ENCODE measurements around the gene CNTNAP2. TPM values are rescaled to one million over a fixed set of nuclear protein-coding genes. Genes with fewer than 3 reads are reported as not detected.

CNTNAP2 gene
- total RNA-seq, 1 donor from 2014 or later, result 0.27 TPM

GRCh38 chr7:148201992-148202391, 2085.4 kb downstream of the CNTNAP2 start:
- no peak for TF ChIP-seq CTCF (IDR thresholded peaks at IDR 0.05)
- Mint-ChIP-seq H3K9me3 (ENCODE audit: low read depth) (peaks cover 3% of the 10 kb centered on the region), H3K36me3 (ENCODE audit: low read depth) (peaks cover 2% of the 10 kb centered on the region), H3K4me3 (ENCODE audit: unreplicated experiment) (no peak overlapping the region), H3K27me3 (ENCODE audit: low read depth) (peaks cover 3% of the 10 kb centered on the region), H3K4me1 (ENCODE audit: low read depth) (no peaks in the 10 kb centered on the region), H3K27ac (ENCODE audit: unreplicated experiment) (no peak overlapping the region)
- no peak for DNase-seq (ENCODE audit: low spot score)

DNA sequence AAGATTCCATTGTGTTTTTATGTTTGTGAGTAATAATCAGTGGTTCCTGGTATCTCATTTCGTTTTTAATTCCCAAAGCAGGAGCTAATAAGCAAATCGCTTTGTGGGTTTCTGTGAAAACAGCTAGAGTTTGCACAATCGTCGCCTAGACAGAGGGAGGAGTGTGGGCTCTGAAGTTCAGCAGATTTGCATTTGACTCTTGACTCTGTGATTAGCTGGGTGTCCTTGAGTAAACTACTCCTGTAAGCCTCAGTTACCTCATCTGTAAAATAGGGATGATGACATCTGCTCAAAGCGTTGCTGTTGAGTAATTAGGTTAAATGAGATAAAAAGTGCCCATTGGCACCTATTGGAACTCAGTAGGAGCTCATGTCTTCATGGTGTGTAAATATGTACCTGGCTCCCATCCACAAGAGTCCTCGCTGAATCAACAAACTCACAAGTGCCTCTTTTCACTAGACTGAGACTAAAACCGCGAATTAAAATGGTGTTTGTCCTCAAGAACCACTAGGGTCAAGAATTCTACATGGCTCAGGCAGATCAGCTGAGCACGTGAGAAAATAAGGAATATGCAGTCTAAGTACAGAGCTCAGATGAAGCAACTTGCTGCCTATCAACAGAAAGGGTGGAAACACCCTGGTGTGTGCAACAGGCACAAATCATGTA, 2088.2 kb downstream of the CNTNAP2 start:
- no peak for TF ChIP-seq CTCF (IDR thresholded peaks at IDR 0.05)
- no peak for DNase-seq (ENCODE audit: low spot score)
- Mint-ChIP-seq H3K4me1 (ENCODE audit: low read depth) (no peaks in the 10 kb centered on the region), H3K4me3 (ENCODE audit: unreplicated experiment) (no peak overlapping the region), H3K36me3 (ENCODE audit: low read depth) (no peaks in the 10 kb centered on the region), H3K27me3 (ENCODE audit: low read depth) (peaks cover 5% of the 10 kb centered on the region), H3K27ac (ENCODE audit: unreplicated experiment) (no peak overlapping the region), H3K9me3 (ENCODE audit: low read depth) (peaks cover 3% of the 10 kb centered on the region)

DNA sequence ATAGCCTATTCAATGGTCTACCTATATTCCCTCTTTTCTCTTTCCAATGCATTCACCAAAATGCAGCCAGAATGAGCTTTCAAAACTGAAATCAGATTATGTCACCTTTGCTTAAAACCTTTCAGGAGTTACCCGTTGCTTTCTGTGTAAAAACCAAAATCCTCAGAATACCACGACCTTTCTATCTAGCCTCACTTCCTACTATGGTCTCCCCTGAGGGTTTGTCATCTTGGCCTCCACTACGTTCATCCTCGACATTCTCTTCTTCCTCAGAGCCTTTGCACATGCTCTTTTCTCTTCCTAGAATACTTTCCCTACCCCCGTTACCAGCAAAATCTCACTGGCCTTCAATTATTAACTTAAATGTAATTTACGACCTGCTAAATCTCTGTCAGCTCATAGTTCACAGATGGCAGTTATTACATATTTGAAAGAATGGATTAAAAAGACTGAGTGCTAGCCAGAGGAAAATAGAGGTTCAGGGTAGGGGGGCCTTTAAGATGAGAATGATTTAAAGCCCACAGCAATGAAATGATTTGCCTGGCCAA, 2093.1 kb downstream of the CNTNAP2 start:
- no peak for DNase-seq (ENCODE audit: low spot score)
- Mint-ChIP-seq H3K27me3 (ENCODE audit: low read depth) (peaks cover 6% of the 10 kb centered on the region), H3K9me3 (ENCODE audit: low read depth) (no peaks in the 10 kb centered on the region), H3K4me1 (ENCODE audit: low read depth) (peaks cover 3% of the 10 kb centered on the region), H3K36me3 (ENCODE audit: low read depth) (no peaks in the 10 kb centered on the region), H3K4me3 (ENCODE audit: unreplicated experiment) (no peak overlapping the region), H3K27ac (ENCODE audit: unreplicated experiment) (no peak overlapping the region)
- no peak for TF ChIP-seq CTCF (IDR thresholded peaks at IDR 0.05)

GRCh38 chr7:148210804-148211325, 2094.3 kb downstream of the CNTNAP2 start:
- peaks cover 6% of the 10 kb centered on the region for H3K27me3 Mint-ChIP-seq (ENCODE audit: low read depth)
- H3K9me3 Mint-ChIP-seq (ENCODE audit: low read depth), result no peaks in the 10 kb centered on the region
- no peak for DNase-seq (ENCODE audit: low spot score)
- no peak overlapping the region for H3K27ac Mint-ChIP-seq (ENCODE audit: unreplicated experiment)
- no peak overlapping the region for H3K4me3 Mint-ChIP-seq (ENCODE audit: unreplicated experiment)
- no peak for TF ChIP-seq CTCF (IDR thresholded peaks at IDR 0.05)
- H3K4me1 Mint-ChIP-seq (ENCODE audit: low read depth), result peaks cover 3% of the 10 kb centered on the region
- no peaks in the 10 kb centered on the region for H3K36me3 Mint-ChIP-seq (ENCODE audit: low read depth)

DNA sequence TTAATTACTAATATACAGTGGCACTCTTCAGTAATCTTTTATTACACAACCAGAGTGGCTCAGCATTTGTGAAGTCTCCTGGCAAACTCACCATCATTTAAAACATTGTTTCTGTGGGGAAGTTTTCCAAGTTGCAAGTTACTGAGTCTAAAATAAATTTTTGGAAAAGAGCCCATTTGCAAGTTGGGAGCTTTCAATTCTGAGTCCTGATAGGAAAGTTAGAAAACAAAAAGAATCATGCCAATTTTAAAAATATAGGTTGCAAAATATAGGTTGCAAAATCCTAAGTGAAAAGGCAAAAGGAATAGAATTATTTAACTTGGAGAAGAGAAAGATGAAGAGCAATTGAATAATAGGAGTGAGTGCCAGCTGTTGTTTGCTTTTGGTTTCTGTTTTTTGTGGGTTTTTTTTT, 2095.1 kb downstream of the CNTNAP2 start:
- peaks cover under 1% of the 10 kb centered on the region for H3K9me3 Mint-ChIP-seq (ENCODE audit: low read depth)
- no peak overlapping the region for H3K4me3 Mint-ChIP-seq (ENCODE audit: unreplicated experiment)
- no peaks in the 10 kb centered on the region for H3K36me3 Mint-ChIP-seq (ENCODE audit: low read depth)
- no peak overlapping the region for H3K27ac Mint-ChIP-seq (ENCODE audit: unreplicated experiment)
- no peak for TF ChIP-seq CTCF (IDR thresholded peaks at IDR 0.05)
- peaks cover 3% of the 10 kb centered on the region for H3K4me1 Mint-ChIP-seq (ENCODE audit: low read depth)
- DNase-seq (ENCODE audit: low spot score), result no peak
- peaks cover 6% of the 10 kb centered on the region for H3K27me3 Mint-ChIP-seq (ENCODE audit: low read depth)
